K562 (cell line): ENCODE measurements around the gene NBPF3. TPM values are rescaled to one million over a fixed set of nuclear protein-coding genes. Genes with fewer than 3 reads are reported as not detected.
A peak's percentile ranks its signal among the peaks of the same experiment; 100 is the strongest.
"Not testable (repeated sequence)": the region's sequence is repeated elsewhere in the genome, so short reads cannot be mapped to it uniquely, and the experiment has no call there.

Source experiments
- ATAC-seq: fragments of 200-7000 bp; cut with Tn5 transposase; 3 replicates; pipeline ENCODE4 v1.9.1; 2020; ENCODE audit warnings: moderate library complexity
- BruUV-seq: library from RNA; stranded (reverse); fragments of 400-500 nt; replicated peaks from 2 replicates; lab custom pipeline; 2021; lab: Mats Ljungman, UMichigan
- CTCF ChIA-PET: fragments of 300-600 bp; formaldehyde crosslinking; extraction: SDS; loops from one replicate; lab custom pipeline; 2021; ENCODE audit warnings: low intra/inter-chr PET ratio; lab: Yijun Ruan, JAX
- POLR2A ChIA-PET: fragments of 300-600, 350-650 bp; sonication (Branson Sonifier 250); formaldehyde crosslinking; extraction: SDS; loops from one replicate; lab custom pipeline; 2021; ENCODE audit warnings: antibody characterized with exemption, inconsistent platforms; lab: Yijun Ruan, JAX
- DNase-seq, 4 experiments: peaks; one replicate each; pipeline versions ENCODE4 v3.0.0 to v3.0.0-alpha.2; 2011 to 2018; ENCODE audit warnings: low spot score in 3 of 4, mixed read lengths in 3 of 4; ENCODE audit errors: extremely low read depth in 1 of 4
- FAIRE-seq: peaks from 2 replicates; lab custom pipeline; 2011; peaks lifted over from hg19 to GRCh38; lab: Jason Lieb, UNC
- H2AFZ ChIP-seq: 2 replicates; pipeline ENCODE4 v1.6.0; 2011; ENCODE audit warnings: low read depth, low read length, control low read depth, inconsistent platforms
- H3K27ac ChIP-seq: fragments of 200-600 bp; 3 replicates; pipeline ENCODE4 v1.8.0; 2011; ENCODE audit warnings: low read depth, mild to moderate bottlenecking, control low read depth, inconsistent platforms, low read length, moderate library complexity, mixed read lengths; ENCODE audit errors: extremely low read depth
- H3K27me3 ChIP-seq, 2 experiments: fragments of 300-600 bp in 1 of 2; 2 replicates in 1 of 2; 3 replicates in 1 of 2; pipeline versions ENCODE4 v1.6.0 to v1.8.0; 2011; ENCODE audit warnings: inconsistent platforms in 2 of 2, low read length in 2 of 2, mild to moderate bottlenecking in 1 of 2, mixed read lengths in 1 of 2, moderate library complexity in 1 of 2; ENCODE audit not compliant: control insufficient read depth in 2 of 2, insufficient read depth in 2 of 2
- H3K36me3 ChIP-seq: fragments of 300-600 bp; 3 replicates; pipeline ENCODE4 v1.8.0; 2011; ENCODE audit warnings: mild to moderate bottlenecking, low read length, inconsistent platforms; ENCODE audit not compliant: control insufficient read depth, insufficient read depth
- H3K4me1 ChIP-seq, 2 experiments: fragments of 200-600 bp in 1 of 2; replicated peaks in 1 of 2; 2 replicates in 1 of 2; 3 replicates in 1 of 2; pipeline versions ENCODE4 v1.5.1 to v1.8.0; 2011; ENCODE audit warnings: inconsistent platforms in 2 of 2, low read length in 2 of 2, mild to moderate bottlenecking in 1 of 2, mixed read lengths in 1 of 2, moderate library complexity in 1 of 2; ENCODE audit not compliant: control insufficient read depth in 2 of 2, insufficient read depth in 2 of 2
- H3K4me2 ChIP-seq: 2 replicates; pipeline ENCODE4 v1.6.1; 2011; ENCODE audit warnings: low read length, control low read depth, inconsistent platforms, mixed read lengths; ENCODE audit not compliant: insufficient read depth
- H3K4me3 ChIP-seq: fragments of 200-600 bp; sonication (generic), shearing (Covaris generic); 2 replicates; pipeline ENCODE4 v1.5.1; 2016; ENCODE audit warnings: control low read depth, inconsistent platforms
- H3K79me2 ChIP-seq: fragments of 200-600 bp; 3 replicates; pipeline ENCODE4 v1.8.0; 2011; ENCODE audit warnings: low read length, inconsistent platforms; ENCODE audit not compliant: control insufficient read depth, insufficient read depth
- H3K9ac ChIP-seq, 2 experiments: 2 replicates each; pipeline versions ENCODE4 v1.6.0 to v1.6.1; 2011; ENCODE audit warnings: low read depth in 2 of 2, low read length in 2 of 2, control low read depth in 1 of 2, inconsistent platforms in 1 of 2, mild to moderate bottlenecking in 1 of 2, mixed read lengths in 1 of 2; ENCODE audit not compliant: insufficient read depth in 1 of 2
- H3K9me1 ChIP-seq: one replicate; pipeline ENCODE4 v1.6.0; 2011; ENCODE audit warnings: inconsistent platforms, mild to moderate bottlenecking, low read length, moderate library complexity; ENCODE audit not compliant: control insufficient read depth, insufficient read depth
- H3K9me3 ChIP-seq: replicated peaks from 2 replicates; pipeline ENCODE4 v1.5.1; 2011; ENCODE audit warnings: low read depth, low read length, inconsistent platforms; ENCODE audit not compliant: control insufficient read depth, insufficient read depth
- H4K20me1 ChIP-seq: replicated peaks from 2 replicates; pipeline ENCODE4 v1.6.1; 2011; ENCODE audit warnings: low read length, inconsistent platforms, mixed read lengths; ENCODE audit not compliant: control insufficient read depth, insufficient read depth
- CEBPG ChIP-seq, 3 experiments: fragments of 200-800 bp in 1 of 3; sonication (Bioruptor generic) in 1 of 3; sonication (generic) in 1 of 3; formaldehyde crosslinking in 1 of 3; IDR thresholded peaks in 2 of 3; conservative IDR thresholded peaks in 1 of 3; 2 replicates each; pipeline versions ENCODE4 v1.6.1 to v1.8.0; 2016 to 2022; ENCODE audit warnings: missing compliant biosample characterization in 2 of 3, missing genetic modification characterization in 2 of 3, mild to moderate bottlenecking in 1 of 3, missing genetic modification reagents in 1 of 3
- CREM ChIP-seq: IDR thresholded peaks from 2 replicates; pipeline ENCODE4 v1.6.1; 2014; ENCODE audit warnings: antibody characterized with exemption, low read depth
- DPF2 ChIP-seq: fragments of 450-650 bp; IDR thresholded peaks from 2 replicates; pipeline ENCODE4 v1.6.1; 2016
- HIVEP1 ChIP-seq: fragments of 250-450 bp; sonication (Bioruptor Pico); IDR thresholded peaks from 2 replicates; pipeline ENCODE4 v1.4.0; 2020; ENCODE audit warnings: mild to moderate bottlenecking
- JUND ChIP-seq, 2 experiments: IDR thresholded peaks; 2 replicates in 1 of 2; 3 replicates in 1 of 2; pipeline ENCODE4 v1.6.1; 2011; ENCODE audit warnings: borderline replicate concordance in 2 of 2, low read depth in 2 of 2, low read length in 2 of 2, improper control_type of control experiment in 1 of 2, missing biosample characterization in 1 of 2, missing genetic modification characterization in 1 of 2, missing genetic modification reagents in 1 of 2
- NCOR1 ChIP-seq: fragments of 450-650 bp; IDR thresholded peaks from 2 replicates; pipeline ENCODE4 v1.6.1; 2016; ENCODE audit warnings: mild to moderate bottlenecking, moderate library complexity
- NFE2 ChIP-seq: IDR thresholded peaks from 2 replicates; pipeline ENCODE4 v1.6.1; 2014; ENCODE audit warnings: antibody characterized with exemption, low read depth
- PREB ChIP-seq: sonication (generic); formaldehyde crosslinking; IDR thresholded peaks from 2 replicates; pipeline ENCODE4 v1.8.1; 2023; ENCODE audit warnings: mild to moderate bottlenecking, missing genetic modification reagents
- TAL1 ChIP-seq: fragments of 450-650 bp; IDR thresholded peaks from 2 replicates; pipeline ENCODE4 v1.6.1; 2016; ENCODE audit warnings: mild to moderate bottlenecking
- TCF3 ChIP-seq: sonication (generic); formaldehyde crosslinking; IDR thresholded peaks from 2 replicates; pipeline ENCODE4 v1.4.0; 2020; ENCODE audit warnings: mild to moderate bottlenecking, missing genetic modification reagents
- TRIM24 ChIP-seq, 2 experiments: fragments of 450-650 bp; IDR thresholded peaks; 2 replicates each; pipeline ENCODE4 v1.6.1; 2016
- ZNF316 ChIP-seq: fragments of 450-650 bp; IDR thresholded peaks from 2 replicates; pipeline ENCODE4 v1.6.1; 2016
- ZNF644 ChIP-seq: fragments of 200-800 bp; sonication (Bioruptor generic); IDR thresholded peaks from 2 replicates; pipeline ENCODE4 v1.6.1; 2016; ENCODE audit warnings: low read depth, missing genetic modification characterization, missing compliant biosample characterization
- WGBS: fragments of 100-300 bp; shearing (Covaris generic); methylation state at CpG from one replicate; pipeline ENCODE4 v1.1.6; 2016; ENCODE audit warnings: low coverage, mixed read lengths; ENCODE audit not compliant: insufficient coverage; ENCODE audit errors: missing lambda C conversion rate; 5-methylcytosine and 5-hydroxymethylcytosine counted together
- in situ Hi-C: fragments of 300-500 bp; cut with MboI; formaldehyde crosslinking; loops from 4 replicates; pipeline ENCODE4 v1.15.0; 2018; ENCODE audit warnings: inconsistent platforms, mixed read lengths
- intact Hi-C: fragments of 100-400 bp; cut with micrococcal nuclease; formaldehyde crosslinking; loops from 2 replicates; pipeline ENCODE4 v1.14.2; 2022
- polyA plus RNA-seq, 8 experiments: library from polyadenylated mRNA; depleted of rRNA in 4 of 8; stranded (reverse) in 5 of 8; unstranded in 3 of 8; fragments of >200 nt; fragmentation: Nextera tagmentation in 2 of 8; fragmentation: Illumina TruSeq in 1 of 8; extraction: Ambion mirVana in 2 of 8; extraction: Trizol in 1 of 8; gene quantifications; 2 replicates each; pipeline versions ENCODE4 v1.2.1 to v1.2.3, GENCODE V29; 2011 to 2014; ENCODE audit warnings: inconsistent platforms in 1 of 8, missing spikeins in 1 of 8
- total RNA-seq, 7 experiments: library from RNA; depleted of rRNA in 6 of 7; stranded (reverse); fragments of >200 nt in 6 of 7; fragmentation: Illumina TruSeq in 2 of 7; extraction: Trizol in 2 of 7; gene quantifications; 2 replicates each; pipeline versions ENCODE4 v1.2.1 to v1.2.3, GENCODE V29; 2011 to 2021; ENCODE audit warnings: low replicate concordance in 1 of 7
- TF ChIP-seq, protein P1 (sequence below), 2 experiments: fragments of 450-650 bp; conservative IDR thresholded peaks; 2 replicates each; pipeline ENCODE4 v1.6.1; 2017; ENCODE audit warnings: mild to moderate bottlenecking in 2 of 2, moderate library complexity in 2 of 2

NBPF3 gene
- total and polyA plus RNA-seq, 9 of the 15 experiments (the other 6 are each of a cell fraction or from before 2014, with no cell fraction given) = 1.5 to 7.3 (median 5.4) TPM

DNA sequence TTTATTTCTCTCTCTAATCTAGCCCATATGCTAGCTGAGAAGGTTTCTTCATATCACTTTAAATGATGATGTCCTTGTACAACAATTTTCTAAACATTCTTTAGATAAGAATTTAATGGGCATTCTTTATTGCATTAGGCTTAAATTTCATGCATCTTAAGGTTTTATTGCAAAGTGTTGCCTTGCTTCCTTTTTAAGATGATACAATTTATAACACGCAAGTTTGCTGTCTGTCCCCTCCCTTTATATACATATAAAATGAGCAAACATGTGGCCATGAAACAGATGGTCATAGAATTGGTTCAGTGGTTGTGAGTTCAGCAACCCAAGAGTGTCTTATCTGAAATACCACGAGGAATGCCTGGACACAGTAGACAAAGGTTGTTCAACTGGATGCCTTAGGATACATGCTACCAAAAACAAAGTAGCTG lies 12.1 kb downstream of the NBPF3 start (continued):
- TF ChIP-seq TCF3 (CRISPR knock-in tag) (peak; percentile 76), PREB (no peak), HIVEP1 (no peak), NCOR1 (peak; percentile 39; the same call in 1 of the 2 replicates)
- TF ChIP-seq, protein P1, sequence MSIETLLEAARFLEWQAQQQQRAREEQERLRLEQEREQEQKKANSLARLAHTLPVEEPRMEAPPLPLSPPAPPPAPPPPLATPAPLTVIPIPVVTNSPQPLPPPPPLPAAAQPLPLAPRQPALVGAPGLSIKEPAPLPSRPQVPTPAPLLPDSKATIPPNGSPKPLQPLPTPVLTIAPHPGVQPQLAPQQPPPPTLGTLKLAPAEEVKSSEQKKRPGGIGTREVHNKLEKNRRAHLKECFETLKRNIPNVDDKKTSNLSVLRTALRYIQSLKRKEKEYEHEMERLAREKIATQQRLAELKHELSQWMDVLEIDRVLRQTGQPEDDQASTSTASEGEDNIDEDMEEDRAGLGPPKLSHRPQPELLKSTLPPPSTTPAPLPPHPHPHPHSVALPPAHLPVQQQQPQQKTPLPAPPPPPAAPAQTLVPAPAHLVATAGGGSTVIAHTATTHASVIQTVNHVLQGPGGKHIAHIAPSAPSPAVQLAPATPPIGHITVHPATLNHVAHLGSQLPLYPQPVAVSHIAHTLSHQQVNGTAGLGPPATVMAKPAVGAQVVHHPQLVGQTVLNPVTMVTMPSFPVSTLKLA (conservative IDR thresholded peaks at IDR 0.05) = 0 out of 4 replicates have a peak, but pooled peaks of 1 of the 2 experiments have one; percentile 26

- H3K79me2 ChIP-seq; H3K9ac ChIP-seq; CTCF ChIA-PET; H3K36me3 ChIP-seq; H4K20me1 ChIP-seq; BruUV-seq; H3K27me3 ChIP-seq; H3K9me3 ChIP-seq; H3K9me1 ChIP-seq; H3K4me3 ChIP-seq; TF ChIP-seq CEBPG (CRISPR knock-in tag; IDR thresholded peaks at IDR 0.05): not testable (repeated sequence)
- peak; percentile 77 to 94 (median 84) for DNase-seq
- peak; percentile 97 for FAIRE-seq
- H3K4me1 ChIP-seq = peaks cover 0 to 26% of the 10 kb centered on the region in 2 experiments; a peak in 4 of 5 replicates
- POLR2A ChIA-PET = interaction anchor here (1.0 to 1.2 kb wide), 3 partner anchors 9 to 37 kb away, joined by 3 to 4 read pairs (median 3); no protein-coding TSS in a partner anchor
- in situ Hi-C loops (loop anchor here (5.0 kb wide), 1 partner anchor 57 kb away; no protein-coding TSS in a partner anchor), intact Hi-C loops (loop anchor here (5.0 kb wide), 1 partner anchor 62 kb away; no protein-coding TSS in a partner anchor)
- peak; percentile 100 for ATAC-seq
- 12% methylated on average over 5 of the region's 5 CpGs for WGBS
- H3K4me2 ChIP-seq = peak overlapping the region; percentile 34
- peak overlapping the region; percentile 81 for H3K27ac ChIP-seq
- peak overlapping the region; percentile 61 for H2AFZ ChIP-seq
- TF ChIP-seq CREM (peak; percentile 72), NFE2 (peak; percentile 86), ZNF316 (0 out of 2 replicates have a peak, but pooled peaks have one; percentile 21), JUND (IDR thresholded peaks at IDR 0.05; ENCODE audit: borderline replicate concordance, low read depth, low read length) (peak; percentile 98), JUND (tag; IDR thresholded peaks at IDR 0.05; ENCODE audit: borderline replicate concordance, low read depth, low read length) (peak; percentile 95), ZNF644 (tag) (peak; percentile 45; the same call in 1 of the 2 replicates), DPF2 (peak; percentile 43; the same call in 1 of the 2 replicates), TRIM24 (IDR thresholded peaks at IDR 0.05) (peak; percentile 31 to 63; a peak in 3 of 4 replicates), TAL1 (peak; percentile 64), CEBPG (tag; conservative IDR thresholded peaks at IDR 0.05 in 1 of 2, IDR thresholded peaks at IDR 0.05 in 1 of 2) (peak in 1 of 2 experiments; percentile 37; a peak in 1 of 4 replicates), TCF3 (CRISPR knock-in tag) (peak; percentile 85)
These were observed 14.2 kb downstream of the NBPF3 start for GRCh38 chr1:21453964-21454614.
